GM19463 (cell line): ENCODE measurements around the gene CUL4B.
A peak's percentile ranks its signal among the peaks of the same experiment; 100 is the strongest.
"Not testable (repeated sequence)": the region's sequence is repeated elsewhere in the genome, so short reads cannot be mapped to it uniquely, and the experiment has no call there.

ENCODE experiments used
- ATAC-seq: cut with Tn5 transposase; IDR thresholded peaks from one replicate; pipeline ENCODE4 v1.9.1; 2021; ENCODE audit warnings: mild to moderate bottlenecking, moderate library complexity; ENCODE audit not compliant: unreplicated experiment

CUL4B gene

DNA sequence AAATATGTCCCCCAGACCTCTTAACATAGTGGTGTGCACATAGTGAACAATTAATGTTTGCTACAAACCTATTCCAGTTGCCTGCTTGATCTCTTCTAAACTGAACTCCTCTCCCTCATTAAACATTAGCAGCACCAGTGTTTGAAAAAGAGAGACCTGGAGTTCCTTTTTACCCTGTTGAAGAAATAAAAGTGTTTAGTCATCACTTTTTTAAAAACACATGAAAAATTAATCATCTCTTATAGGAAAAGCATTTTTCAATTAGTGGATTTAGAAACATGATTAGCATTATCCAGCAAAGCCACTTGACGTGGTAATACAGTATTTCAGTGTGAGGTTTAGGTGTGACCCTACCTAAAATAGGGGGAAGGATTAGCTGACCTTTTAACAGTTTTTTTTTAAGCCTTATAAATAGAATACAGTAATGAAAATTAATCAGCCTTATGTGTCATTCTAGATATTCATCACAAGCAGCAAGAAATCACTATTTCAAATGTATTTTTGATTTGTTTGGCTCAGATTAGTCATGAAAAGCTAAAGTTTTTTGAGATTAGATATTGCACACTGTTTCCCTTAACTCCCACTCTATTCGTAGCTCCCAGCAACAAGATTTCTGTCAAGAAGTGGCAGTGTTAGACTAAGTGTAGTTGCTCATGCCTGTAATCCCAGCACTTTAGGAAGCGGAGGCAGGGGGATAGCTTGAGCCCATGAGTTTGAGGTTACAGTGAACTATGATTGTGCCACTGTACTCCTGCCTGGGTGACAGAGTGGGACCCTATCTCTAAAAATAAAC lies 26.2 kb downstream of the CUL4B start:
- no peak for ATAC-seq

DNA sequence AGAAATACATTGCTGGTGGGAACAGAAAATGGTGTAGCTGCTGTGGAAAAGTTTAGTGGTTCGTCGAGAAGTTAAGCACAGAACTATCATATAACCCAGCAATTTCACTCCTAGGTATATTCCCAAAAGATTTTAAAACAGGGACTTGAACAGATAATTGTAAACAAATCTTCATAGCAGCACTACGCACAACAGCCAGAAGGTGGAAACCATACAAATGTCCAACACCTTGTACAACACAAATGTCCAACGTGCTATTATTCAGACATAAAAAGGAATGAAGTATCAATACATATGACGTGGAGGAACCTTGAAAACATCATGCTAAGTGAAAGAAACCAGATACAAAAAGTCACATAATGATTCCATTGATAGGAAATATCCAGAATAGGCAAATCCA lies 37.9 kb downstream of the CUL4B start:
- no peak for ATAC-seq

DNA sequence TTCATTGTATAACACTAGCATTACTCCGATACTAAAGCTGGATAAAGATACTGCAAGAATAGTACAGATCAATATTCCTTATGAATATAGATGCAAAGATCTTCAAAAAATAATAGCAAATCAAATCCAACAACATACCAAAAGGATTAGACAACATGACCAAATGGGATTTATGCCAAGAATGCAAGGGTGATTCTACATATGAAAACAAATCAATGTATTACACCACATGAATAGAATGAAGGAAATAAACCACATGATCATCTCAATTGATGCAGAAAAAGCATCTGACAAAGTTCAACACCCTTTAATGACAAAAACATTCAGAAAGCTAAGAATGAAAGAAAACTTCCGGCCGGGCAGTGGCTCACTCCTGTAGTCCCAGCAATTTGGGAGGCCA lies 42.8 kb downstream of the CUL4B start:
- no peak for ATAC-seq

DNA sequence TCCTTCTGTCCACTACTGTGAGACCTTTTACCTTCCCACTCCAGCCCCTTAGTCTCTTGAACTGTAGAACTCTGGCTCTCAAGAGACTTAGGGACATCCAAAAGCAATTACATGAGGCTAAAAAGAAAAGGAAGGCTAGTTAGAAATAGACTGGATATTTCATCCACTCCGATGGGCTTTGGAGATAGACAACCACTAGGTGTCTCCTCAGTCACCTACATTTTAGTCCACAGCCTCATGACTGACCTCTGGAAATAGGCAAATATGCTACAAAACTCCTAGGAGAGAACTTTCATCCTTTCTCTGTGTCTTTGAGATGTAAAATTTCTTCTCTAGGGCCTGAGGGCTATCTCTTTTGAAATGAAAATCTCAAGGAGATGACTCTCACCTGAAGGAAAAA lies 46.5 kb downstream of the CUL4B start:
- ATAC-seq: peak; percentile 53

DNA sequence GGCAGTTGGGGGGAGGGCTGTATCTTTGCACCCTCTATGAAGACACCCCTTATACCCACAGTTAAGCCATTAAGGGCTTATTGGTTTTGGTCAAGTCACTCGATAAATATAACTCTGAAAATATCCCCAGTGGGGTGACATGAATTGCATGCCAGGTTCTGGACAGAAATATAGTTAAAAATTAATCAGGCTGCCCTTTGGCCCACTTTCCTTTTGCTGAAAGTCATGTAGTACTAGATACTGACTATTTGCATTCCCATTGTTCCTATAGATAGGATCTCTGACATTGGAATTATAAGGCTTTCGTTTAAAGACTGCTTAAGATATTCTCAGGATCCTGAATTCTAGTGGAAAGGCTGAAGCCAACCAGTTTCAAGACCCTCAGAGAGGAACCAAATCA lies 48.1 kb downstream of the CUL4B start:
- ATAC-seq: no peak

DNA sequence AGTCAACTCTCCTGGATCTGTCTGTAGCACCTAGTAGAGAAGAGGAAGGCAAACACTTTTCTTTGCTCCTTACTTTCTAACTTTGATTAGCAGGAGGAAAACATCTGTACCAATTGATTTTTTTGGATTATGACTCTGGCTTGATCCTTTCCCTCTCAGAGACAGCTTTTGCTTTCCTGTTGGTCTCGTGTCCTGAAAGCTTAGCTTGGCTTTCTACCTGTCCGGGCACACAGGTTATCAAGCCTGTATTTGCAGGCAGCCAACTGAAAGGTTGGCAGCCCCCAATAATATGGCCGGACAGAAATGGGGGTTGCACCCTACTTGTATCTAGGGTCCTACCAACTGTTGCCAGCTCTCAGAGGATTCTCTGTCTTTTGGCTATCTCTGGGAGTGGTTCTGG lies 48.5 kb downstream of the CUL4B start:
- no peak for ATAC-seq

DNA sequence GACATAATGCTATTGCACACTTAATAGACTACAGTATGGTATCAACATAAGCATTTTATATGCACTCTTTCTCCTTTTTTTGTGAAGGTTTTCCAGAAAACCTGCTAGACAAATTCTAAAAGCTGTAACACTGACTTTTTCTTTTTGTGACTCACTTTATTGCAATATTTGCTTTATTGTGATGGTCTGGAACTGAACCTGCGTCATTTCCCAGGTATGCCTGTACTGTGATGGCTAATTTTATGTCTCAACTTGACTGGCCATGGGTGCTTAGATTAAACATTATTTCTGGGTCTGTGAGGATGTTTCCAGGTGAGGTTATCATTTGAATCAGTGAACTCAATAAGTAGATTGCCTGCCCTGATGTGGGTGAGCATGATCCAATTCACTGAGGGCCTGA lies 56.2 kb downstream of the CUL4B start:
- no peak for ATAC-seq

DNA sequence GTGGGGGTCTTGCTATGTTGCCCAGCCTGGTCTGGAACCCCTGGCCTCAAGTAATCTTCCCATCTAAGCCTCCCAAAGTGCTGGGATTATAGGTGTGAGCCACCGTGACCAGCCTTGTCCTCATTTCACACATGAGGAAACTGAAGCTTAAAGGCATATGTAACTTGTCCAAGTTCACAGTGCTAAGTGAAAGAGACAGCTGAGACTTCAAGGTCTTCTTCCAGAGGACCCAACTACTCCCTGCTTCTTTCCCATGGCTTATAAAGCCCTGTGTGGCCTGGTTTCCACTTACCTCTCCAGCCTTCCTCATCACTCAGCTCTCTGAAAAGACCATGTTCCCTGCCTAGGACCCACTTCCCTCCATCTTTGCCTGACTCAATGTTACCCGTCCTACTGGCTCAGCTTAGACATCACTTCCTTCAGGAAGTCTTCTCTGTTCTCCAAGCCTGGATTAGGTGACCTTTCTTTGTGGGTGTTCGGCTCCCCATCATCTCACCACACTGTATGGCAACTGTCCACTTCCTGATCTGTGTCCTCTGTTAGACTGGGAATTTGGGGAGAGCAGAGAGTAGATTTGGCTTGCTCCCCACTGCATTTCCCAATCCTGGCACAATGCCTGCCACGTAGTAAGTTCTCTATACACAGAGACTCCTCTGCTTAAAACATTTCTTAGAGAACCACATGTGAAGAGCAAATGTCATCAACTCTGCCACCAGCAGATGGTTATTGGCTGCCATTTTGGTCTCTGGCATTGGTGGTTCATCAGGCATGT lies 61.3 kb downstream of the CUL4B start:
- ATAC-seq: no peak

DNA sequence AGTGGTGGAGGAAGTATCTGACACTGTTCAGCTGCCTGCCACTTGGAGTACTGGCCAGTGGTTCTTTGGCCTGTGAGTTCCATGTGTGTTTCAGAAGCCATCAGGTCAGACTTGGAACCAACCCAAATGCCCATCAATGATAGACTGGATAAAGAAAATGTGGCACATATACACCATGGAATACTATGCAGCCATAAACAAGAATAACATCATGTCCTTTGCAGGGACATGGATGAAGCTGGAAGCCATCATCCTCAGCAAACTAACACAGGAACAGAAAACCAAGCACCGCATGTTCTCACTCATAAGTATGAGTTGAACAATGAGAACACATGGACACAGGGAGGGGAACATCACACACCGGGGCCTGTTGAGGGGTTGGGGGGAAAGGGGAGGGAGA lies 70.6 kb downstream of the CUL4B start:
- ATAC-seq: not testable (repeated sequence)

DNA sequence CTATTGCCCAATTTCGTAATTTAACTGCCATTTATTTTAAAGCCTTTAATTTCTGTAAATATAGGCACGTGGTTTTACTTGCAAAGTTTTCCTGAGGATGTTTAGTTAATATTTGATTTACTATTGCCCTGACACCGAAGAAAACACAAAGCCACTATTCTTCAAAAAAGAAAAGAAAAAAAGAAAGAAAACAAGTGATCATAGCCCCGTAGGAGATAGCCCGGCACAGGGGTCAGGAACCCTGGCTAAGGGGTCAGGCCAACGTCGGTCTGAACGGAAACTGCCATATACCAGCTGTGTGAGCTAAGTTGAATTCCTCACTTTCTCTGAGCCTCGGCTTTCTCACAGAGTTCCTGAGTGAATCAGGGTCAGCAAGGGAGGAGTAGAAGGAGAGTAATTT lies 74.0 kb downstream of the CUL4B start:
- ATAC-seq: no peak

DNA sequence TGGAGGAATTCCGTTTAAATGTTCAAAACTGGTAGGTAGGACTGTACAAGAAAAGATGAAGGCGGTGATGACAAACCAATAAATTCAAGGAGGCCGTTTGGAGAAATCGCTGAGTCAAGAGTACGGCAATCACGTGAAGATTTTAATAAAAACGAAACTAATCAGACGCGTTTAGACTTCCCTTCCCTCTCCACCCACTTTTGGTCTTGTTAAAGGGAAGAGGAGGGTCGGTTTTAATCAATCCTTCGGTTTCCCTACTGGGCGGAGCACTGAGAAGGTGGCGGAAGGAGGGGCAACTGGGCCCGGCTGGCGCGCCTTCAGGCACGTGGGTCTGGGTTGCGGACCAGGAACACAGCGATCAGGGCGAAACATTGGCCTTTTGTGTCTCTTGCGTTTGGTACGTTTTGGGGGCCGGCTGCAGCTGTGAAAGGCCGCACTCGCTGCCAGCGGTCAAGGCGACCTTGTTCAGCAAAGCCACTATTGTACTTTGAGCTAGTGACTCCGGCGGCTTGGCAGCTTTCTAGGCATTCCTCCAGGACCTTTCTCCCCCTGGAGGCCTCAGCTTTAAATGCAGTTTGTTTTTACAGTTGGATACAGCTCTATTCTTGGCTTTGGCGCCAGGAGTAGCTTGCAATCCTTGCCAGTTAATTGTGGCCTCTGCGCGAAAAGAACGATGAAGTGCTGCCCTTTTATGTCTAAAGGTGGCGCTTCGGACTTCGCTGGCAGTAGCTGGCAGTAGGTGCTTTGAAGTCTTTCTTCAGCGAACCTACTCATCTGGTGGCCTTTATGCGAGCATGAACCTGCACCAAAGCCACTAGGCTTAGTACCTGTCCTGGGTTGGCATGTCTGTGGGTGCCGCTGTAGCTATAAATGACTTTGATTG lies 74.9 kb downstream of the CUL4B start:
- ATAC-seq: peak; percentile 77

DNA sequence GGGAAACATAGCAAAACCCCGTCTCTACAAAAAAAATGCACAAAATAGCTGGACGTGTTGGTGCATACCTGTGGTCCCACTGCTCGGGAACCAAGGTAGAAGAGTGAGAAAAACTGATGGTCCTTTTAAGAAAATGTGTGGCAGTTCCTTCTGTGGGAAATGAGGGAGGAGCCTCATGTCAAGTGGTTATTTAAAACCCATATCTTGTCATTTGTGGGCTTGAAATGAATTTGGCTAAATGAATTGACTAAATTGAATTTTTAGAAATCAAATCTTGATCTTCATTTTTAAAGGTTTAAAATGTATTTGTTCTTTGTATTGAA lies 75.5 kb downstream of the CUL4B start:
- ATAC-seq: peak; percentile 3

DNA sequence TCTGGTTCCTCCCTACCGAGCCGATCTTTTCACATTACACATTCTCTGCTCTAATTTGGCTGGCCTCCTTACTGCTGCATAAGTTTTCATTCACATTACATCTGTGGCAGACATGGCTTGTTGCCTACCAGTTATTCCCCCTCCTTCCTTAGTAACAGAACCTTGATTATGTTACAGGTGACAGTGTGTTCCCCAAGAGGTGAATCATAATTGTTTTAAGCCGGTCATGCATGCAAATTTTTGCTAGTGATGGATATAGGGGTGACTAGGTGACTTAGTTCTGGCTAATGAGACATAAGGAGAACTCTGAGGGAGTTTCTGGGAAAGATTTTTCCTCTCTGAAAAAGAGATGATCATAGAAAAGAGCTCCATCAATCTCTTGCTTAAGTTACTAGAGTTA lies 83.3 kb downstream of the CUL4B start:
- ATAC-seq: no peak

DNA sequence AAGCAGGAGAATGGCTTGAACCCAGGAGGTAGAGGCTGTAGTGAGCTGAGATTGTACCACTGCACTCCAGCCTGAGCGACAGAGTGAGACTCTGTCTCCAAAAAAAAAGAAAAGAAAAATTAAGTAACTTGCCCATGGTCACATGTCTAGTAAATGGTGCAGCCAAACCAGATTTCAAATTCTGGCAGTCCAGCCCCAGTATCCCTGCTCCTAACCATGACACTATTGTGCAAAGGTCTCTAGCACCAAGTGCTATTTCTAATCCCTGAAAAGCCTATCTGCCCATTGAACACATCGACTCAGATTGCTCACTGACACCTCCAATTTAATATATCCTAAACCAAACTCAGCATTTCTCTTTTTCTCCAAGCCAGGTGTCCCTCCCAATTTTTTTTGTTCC lies 84.0 kb downstream of the CUL4B start:
- ATAC-seq: no peak

DNA sequence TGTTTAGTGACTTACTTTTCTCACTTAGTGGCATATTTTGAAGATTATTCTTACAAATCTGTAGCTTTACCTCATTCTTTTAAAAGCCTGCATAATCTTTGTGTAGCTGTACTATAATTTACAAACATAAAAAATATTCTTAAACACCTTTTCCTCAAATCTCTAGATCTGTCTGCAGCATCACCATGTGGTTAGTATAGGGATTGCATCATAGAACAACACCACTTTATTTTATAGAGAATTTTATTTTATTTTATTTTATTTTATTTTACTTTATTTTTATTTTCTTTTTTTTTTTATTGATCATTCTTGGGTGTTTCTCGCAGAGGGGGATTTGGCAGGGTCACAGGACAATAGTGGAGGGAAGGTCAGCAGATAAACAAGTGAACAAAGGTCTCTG lies 85.3 kb downstream of the CUL4B start:
- ATAC-seq: not testable (repeated sequence)
